Activated CD8-positive, alpha-beta memory T cell treated with anti-CD3 and anti-CD28 coated beads, Interleukin-2, amount 50 U/mL, for 48 hours (primary cell): Measurements from ENCODE around the gene SRPX2.
"Not testable (repeated sequence)": the region's sequence is repeated elsewhere in the genome, so short reads cannot be mapped to it uniquely, and the experiment has no call there.

Source experiments
- DNase-seq: peaks from one replicate; pipeline ENCODE4 v3.0.0-alpha.2; 2020

Gene SRPX2

GRCh38 chrX:100704581-100705203, 60.7 kb downstream of the SRPX2 start:
- no peak for DNase-seq

- DNase-seq = no peak
Observed at GRCh38 chrX:100710816-100711215, 66.8 kb downstream of the SRPX2 start.

- DNase-seq = no peak
Observed at GRCh38 chrX:100717363-100717762, 73.4 kb downstream of the SRPX2 start.

- DNase-seq = no peak
Observed at GRCh38 chrX:100719139-100719538, 75.1 kb downstream of the SRPX2 start.

GRCh38 chrX:100720301-100720700, 76.3 kb downstream of the SRPX2 start:
- DNase-seq = no peak

- DNase-seq = no peak
Observed at GRCh38 chrX:100721328-100721727, 77.3 kb downstream of the SRPX2 start.

- DNase-seq = not testable (repeated sequence)
Observed at GRCh38 chrX:100724006-100724405, 80.0 kb downstream of the SRPX2 start.
